GM21423 (cell line): ENCODE data around the gene STUM.

Experiments used
- ATAC-seq: cut with Tn5 transposase; IDR thresholded peaks from one replicate; pipeline ENCODE4 v1.9.1; 2021; ENCODE audit warnings: mild to moderate bottlenecking, moderate library complexity; ENCODE audit not compliant: unreplicated experiment

STUM gene

DNA sequence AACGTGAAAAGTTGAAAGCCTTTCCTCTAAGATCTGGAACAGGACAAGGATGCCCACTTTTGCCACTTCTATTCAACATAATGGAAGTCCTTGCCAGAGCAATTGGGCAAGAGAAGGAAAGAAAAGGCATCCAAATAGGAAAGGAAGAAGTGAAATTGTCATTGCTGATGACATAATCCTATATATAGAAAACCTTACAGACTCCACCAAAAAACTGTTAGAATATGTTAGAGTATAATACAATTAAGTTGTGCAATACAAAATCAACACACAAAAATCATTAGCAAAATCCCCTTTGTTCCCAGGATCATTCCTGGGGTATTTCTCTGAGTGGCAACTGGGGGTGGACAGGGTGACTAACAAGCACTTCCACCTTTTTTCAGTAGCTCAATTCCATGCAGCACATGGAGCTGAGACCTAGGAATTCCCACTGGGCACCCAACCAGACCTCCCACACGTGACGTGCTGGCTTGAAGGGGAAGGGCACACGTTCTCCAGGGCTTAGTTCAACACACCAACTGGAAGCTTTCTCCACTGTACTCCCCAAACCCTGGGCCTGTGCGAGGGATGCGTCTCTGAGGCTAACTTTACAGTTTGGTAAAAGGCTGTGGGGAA, 9.6 kb downstream of the STUM start:
- no peak for ATAC-seq

DNA sequence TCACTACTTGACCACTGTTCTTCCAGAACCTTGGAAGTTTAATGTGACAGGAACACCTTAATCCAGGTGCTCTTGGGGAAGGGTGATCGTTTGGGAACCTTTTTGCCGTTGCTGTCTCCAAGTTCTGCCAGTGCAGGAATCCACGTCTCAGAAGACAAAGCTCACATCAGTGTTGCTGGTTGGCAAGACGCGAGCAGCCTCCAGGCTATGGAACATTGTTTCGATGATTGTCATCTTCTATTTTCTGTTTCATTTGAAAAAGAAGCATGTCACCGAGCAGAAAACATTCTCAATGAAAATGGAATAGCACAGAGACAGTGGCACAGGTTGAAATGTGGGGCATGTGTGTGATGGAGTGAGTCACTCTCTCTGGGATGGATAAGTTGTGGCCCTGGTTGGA, 11.7 kb downstream of the STUM start:
- no peak for ATAC-seq

DNA sequence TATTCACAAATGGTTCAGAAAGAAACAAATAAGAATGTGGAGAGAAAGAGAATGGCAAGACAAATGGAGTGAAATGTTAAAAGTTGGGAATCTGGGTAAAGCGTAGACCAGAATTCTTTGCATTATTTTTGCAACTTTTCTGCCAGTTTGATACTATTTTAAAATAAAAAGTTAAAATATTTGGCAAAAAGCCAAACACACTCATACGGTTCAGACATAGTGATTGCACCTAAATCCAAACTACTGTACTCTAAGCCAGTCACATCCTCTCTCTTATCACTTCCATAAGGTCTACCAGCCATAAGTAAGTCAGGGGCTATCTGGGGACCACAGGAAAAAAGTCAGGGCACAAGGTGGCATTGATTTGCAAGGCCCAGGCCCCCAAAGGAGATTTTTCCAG, 14.4 kb downstream of the STUM start:
- ATAC-seq = no peak

DNA sequence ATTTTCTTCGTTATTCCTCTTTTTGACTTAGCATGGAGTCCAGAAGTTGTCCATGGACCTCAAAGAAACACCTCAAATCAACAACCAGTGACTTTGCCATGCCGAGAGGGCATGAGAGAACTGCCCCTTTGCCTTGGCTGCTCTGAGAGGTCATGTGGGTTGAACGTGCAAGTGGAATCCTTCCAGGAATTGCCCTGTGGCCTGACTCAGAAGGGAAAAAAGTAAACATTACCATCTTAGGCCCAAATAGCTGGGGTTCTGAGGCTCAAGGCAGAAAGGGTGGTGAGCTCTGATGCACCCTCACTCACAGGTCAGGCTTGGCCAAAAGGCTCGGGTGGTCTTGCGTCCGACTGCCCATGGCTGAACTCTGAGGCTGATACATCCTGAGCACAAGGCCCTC, 15.1 kb downstream of the STUM start:
- ATAC-seq = no peak

DNA sequence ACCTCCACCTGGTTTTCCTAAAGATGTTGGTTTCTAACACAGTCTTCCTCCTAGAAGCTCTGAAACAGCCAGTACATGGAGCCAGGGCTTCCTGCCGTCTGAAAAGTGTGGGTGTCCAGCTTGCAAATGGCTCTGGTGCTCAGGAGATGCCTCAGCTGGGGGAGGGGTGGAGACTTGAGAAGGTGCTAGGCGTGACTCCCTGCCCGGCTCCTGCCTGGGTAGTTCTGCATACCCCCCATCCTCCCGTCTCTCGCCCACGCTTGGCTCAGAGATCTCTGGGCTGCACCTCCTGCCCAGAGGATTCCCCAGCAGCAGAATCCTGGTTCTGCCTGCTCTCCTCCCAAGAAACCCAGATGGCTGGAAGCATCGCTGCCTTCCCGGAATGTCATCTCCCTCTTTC, 16.9 kb downstream of the STUM start:
- no peak for ATAC-seq

DNA sequence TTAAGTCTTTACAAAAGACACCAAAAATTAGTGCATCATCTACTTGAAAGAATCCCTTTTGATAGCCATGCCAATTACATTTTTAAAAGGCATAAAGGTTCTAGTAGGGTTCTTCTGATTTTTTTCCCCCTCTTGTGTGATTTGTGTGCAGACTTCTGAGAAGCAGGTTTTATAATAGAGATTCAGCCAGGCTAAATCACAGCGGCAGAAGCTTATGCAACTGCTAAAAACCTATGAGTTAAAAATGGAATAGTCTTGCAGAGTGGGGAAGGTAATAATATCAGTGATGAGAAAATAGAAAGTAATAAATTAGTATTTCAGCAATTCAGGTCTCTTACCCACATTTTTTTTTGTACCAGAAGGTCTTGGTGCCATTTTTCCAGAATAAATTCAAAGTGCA, 17.7 kb downstream of the STUM start:
- ATAC-seq = no peak

DNA sequence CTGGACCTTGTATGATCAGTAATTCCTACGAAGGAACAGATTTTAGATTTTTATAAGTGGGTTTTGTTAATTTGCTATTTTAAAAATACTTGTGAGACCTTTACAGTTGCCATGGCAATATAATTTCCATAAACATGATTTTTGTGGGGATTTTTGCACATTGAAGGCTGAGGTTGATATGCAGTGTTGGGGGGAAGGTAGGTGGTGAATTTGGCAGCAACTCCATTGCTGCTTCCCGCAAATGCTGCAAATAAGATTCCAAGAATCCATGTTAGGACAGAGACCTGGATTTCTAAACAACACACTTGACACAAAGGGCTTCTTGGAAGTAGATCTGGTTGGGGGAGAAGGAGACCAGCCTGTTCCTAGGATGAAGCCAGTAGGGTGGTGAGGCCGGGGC, 18.2 kb downstream of the STUM start:
- ATAC-seq = no peak

DNA sequence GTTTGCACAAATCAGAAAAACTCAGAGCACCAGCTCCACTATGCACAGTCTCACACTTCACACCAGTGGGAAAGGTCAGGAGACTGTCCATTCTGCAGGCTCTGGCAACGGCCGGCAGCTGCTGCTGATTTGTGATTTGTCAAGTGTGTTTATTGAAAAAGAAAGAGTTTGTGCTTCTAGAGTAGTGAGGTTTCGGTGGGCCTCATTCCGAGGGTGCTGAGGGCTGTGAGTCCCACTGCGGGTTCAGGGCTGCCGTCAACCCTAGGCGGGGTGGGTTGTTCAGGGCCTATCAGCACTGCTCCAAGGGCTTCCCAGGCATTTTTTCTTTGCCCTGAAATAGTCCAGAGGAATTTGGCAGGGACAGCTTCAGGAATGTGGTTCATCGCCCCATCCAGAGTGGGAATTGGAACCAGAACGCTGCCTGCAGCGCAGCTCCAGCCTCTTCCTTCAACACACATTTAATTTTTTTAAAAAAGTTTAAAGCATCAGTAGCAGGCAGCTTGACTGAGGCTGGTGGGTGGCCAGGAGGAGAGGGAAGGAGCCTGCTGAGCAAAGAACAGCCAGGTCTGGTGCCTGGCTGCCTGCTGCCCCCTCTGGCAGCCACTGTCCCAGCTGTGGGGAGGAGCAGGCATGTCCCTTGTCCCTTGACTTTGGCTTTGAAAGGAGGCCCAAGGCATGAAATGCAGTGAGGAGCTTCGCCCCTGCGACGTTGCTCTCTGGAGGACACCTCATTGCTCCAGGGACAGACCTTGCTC, 19.7 kb downstream of the STUM start:
- no peak for ATAC-seq

DNA sequence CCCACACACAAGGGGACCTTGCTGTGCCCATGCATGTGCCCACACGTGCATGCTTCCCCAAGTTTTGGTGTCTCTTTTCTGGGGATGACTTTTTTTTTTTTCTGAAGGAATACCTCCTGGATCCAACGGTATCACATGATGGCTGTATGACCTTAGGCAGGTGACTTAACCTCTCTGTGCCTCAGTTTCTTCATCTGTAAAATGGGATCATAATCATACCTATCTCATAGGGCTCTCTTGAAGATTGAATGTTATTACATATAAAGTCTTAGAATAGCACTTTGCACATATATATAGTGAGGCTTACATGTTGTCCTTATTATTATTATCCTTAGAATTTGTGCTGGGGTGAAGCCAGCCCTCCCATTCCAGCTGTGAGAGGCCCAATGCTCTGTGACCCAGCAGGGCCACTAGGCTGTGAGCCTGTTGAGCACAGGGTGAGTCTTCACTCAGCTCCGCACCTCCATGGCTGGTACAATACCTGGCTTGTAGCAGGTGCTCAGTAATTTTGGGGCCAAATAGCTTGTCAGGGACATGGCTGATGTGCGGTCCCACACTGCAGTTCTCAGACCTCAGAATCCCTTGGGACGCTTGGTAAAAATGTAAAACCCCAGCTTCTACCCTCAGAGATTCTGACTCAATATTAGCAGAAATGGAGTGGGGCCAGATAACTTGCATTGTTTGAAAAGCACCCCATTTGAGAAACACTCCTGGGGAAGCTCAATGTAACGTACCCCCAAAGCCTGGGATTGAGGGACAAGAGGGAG, 20.6 kb downstream of the STUM start:
- no peak for ATAC-seq

DNA sequence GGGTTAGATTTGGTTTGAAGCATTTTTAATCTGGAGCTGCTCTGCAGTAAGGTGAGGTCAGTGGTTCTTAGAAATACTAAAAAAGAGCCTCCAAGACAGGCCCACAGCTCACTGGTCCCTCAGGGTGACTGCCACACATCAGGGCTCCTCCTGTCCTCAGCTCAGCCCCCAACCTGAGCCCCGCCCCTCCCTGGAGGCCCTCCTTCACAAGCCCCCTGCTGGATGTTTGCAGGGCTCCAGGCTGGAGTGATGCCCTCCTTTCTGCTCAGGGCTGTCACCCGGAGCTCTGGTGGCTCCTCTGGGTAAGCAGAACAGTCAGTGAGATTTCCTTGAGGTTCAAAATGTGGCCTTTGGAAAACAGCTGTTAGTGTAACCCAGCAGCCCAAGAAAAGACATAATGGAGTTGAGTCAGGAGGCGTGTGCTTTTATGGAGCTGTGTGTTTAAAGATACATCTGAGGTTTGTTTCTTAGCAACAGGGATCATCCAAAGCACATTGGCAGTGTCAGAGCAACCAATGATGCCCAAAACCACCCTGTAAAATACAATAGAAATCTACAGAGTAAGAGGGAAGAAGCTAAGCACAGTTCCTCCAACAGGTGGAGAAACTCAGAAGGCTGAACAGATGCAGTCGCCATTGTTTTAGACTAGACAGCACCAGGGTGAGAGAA, 21.4 kb downstream of the STUM start:
- ATAC-seq = no peak

DNA sequence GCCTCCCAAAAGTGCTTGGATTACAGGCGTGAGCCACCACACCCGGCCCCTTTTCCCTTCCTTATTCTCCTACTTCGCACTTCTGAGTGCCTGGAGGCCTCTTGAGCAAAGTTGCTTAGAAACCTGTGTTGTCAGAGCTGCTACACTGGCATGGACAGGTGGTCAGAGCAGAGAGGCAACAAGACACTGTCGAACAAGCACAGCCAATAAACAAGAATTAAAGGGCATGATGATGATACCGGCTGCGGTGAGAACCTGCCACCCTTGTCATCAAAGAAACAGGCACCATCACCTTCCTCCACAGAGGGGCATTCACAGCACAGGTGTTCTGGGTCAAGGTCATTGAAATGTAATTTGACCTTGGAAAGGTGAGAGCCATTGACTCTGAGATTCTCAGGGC, 23.3 kb downstream of the STUM start:
- no peak for ATAC-seq

DNA sequence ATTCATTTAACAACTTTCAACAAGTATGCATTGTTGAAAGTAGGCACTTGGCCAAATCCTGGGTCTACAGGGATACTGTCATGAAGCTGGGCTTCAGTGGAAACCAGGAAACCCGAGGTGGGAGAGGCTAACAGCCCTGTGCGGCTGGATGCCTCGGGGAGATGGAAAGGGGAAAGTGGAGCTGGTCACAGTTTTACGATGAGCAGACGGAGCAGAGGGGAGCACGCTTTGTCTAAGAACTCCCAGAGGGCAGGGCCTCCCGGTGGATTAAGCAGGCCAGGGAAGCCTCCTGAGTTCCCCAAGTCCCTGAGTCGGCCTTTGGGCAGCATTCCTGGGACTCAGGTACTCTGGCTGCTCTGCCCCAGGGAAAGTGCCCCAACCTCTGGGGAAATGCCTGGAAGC, 23.8 kb downstream of the STUM start:
- no peak for ATAC-seq

DNA sequence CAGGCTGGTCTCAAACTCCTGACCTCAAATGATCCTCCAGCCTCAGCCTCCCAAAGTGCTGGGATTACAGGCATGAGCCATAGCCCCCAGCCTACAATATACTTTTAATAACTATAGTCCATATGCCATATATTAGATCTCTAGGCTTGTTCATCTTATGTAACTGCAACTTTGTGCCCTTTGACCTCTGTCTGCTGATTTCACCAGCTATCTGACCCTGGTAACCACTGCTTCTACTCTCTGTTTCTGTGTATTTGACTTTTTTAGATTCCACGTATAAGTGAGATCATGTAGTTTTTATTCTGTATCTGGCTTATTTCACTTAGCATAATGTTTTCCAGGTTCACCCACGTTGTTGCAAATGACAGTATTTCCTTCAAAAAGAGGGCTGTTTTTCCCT, 25.5 kb downstream of the STUM start:
- no peak for ATAC-seq

DNA sequence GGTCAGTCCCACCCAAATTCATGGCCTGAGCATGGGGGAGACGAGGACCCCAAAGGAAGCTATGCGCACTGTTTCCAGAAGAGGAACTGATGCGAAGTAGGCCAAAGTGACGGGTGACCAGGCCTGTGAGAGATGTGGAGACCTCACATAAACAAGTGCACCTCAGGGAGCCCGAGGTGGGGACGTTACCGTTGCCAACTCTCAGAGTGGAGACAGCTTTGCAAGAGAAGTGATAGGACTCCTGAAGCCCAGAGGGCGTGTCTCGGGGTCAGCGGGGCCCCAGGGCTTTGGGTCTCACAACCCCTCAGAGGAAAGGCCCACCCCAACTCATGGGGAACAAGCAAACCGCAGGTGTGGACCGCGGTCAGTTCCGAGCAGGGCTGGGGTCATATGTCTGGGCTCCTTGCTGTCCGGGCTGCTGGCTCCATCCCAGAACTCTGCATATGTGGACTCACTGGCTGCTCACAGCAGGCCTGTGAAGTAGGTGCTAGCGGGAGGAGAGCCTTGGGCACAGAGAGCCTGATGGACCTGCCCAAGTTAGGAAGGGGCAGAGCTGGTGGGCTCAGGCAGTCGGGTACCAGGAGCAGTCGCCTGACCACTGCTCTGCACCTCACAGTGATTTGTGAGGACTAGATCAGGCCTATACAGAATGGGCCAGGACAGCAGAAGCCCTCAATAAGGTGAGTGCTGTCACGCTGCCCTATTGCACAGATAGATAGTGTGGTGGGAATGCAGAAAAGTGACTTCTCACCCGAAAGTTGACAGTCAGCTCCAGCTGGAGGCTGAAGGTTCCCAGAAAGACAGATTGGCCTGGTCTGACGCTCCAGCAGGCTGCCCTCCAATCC, 26.2 kb downstream of the STUM start:
- ATAC-seq = no peak

DNA sequence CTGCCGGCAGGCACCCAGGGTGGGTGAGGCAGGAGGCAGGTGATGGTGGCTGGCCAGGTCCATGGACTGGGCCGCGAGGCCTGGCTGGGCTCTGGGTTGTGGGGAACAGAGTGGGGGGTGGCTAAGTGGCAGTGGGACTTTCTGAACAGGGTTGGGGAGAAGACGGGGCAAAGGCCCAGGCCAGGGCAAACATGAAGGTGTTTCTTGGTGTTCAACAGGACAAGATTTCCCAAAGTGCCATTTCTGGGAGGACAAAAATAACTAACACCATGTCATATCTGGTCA, 26.8 kb downstream of the STUM start:
- ATAC-seq = no peak

DNA sequence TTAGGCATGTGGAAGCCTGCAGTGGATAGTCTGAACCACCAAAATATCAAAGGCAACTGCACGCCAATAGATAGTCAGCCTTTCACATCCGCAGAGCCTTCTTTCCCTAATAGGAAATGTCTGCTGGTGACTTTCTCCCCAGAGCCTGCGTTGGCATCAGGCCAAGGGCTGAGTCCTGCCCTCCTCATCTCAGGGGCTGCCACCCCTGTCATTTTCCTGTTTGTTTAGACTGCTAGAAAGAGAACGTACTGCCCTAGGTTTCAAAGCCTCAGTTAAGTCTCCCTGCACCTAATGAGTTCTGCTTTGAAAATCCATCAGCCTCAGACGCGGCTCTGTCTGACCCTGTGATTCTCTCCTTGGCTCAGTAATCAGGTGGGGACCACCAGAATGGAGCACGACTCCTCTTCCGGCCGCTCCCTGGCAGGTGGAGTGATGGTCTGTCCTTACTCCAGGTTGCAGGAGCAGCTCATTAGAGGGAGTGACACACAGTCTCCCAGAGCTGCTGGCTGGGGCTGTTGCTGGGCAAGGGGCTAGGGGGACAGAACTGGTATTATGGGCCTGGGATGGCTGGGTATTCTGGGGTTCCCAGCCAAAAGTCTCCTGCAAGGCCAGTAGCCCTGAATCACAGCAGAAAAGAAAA, 27.3 kb downstream of the STUM start:
- no peak for ATAC-seq

DNA sequence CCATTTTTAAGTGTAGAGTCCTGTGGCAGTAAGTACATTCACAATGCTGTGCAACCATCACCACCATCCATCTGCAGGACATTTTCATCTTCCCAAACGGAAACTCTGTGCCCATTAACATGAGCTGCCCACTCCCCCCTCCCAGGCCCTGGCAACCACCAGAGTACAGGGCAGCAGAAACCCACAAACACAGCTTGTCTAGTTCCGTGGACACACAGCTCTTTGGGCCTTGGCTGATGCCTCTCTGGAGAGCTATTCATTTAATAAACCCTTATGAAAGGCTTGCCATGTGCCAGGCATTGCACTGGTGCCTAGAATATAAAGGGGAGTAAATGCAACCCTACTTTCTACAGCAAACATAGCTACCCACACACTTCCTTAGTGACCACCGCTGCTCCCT, 28.0 kb downstream of the STUM start:
- ATAC-seq = no peak

DNA sequence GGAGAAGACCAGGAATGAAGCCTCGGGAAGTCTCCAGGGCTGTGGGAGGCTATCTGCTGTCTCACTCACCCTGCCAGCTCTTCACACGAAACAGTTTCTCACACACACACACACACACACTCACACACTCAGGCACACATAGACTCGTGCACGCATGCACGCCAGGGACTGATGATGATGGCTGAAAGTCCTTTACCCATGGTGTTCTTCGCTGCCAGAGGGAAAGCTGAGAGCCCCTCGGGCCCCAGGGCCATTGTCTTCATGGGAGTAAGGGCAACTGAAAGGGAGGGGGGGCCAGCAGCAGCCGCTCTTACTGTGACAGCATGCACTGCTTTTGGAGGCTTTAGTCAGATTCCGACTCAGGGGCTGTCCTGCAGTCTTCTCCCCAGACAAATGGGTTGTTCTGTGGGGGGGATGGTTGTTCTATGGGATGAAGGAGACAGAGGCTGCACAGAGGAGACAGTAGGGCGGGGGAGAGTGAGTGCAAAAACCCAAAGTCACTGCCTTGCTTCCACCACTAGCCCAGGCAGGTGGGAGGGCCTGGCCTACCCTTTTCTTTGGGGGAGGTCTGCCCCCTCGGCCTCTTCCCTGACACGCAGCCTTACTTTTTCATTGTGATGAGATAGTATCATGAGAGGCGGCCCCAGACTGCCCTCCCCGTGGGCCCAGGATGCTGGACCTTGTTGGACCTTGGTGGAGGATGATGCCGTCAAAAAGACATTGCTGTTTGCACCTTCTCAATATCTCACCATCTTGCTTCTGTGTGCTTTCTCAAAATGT, 29.0 kb downstream of the STUM start:
- ATAC-seq = no peak

DNA sequence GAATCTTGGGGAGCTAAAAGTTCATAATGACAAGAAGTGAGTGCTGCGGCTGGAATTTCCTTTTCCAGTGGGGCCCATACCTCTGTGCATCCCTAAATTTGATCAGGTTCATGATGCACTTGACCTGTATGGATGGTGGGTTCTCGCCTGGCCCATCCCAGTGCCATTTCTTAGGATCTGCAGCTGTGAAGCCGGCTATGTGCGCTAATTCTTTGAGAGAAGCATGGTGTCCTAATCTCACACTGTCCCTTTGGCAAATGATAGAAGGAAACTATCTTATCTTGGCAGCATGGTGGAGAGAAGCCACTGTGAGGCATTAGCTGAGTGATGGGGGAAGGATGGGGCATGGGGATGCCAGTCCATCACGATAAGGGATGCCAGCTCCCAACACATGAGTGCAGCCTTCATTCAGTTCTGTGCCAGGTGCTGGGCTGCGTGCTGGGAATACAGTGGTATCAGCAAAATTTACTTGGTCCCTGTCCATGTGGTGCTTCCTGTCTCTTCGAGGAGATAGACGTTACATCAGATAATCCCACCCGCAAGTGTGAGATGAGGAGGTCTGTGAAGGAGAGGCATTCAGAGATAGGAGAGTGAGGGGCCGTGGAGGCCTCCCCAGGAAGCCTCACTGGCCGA, 30.5 kb downstream of the STUM start:
- ATAC-seq = no peak
